ENCODE measurements around the gene ADAMTSL1. TPM values are rescaled to one million over a fixed set of nuclear protein-coding genes. Genes with fewer than 3 reads are reported as not detected.

The ADAMTSL1 gene
- total RNA-seq, 2 experiments from 2014 or later = not detected

DNA sequence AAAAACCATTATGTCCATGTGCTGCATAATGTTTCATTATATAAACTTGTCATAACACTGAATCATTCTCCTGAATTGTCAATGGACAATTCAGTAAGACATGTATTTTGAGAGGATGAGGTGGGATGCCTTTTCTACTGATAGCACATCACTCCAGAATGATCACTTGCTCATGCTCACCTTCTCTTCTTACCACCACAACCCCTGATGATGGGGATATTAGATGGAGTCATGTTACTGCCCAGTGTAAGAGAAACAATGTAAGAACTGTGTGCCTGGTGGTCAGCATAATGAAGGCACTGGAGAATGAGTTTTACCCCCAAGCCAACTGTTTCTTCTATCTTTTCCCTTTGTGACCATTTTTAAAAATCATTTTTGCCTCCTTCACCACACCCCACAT, 198.8 kb downstream of the ADAMTSL1 start:
- no TSS peak for BruUV-seq (replicated peaks)
- TF ChIP-seq, protein P1, sequence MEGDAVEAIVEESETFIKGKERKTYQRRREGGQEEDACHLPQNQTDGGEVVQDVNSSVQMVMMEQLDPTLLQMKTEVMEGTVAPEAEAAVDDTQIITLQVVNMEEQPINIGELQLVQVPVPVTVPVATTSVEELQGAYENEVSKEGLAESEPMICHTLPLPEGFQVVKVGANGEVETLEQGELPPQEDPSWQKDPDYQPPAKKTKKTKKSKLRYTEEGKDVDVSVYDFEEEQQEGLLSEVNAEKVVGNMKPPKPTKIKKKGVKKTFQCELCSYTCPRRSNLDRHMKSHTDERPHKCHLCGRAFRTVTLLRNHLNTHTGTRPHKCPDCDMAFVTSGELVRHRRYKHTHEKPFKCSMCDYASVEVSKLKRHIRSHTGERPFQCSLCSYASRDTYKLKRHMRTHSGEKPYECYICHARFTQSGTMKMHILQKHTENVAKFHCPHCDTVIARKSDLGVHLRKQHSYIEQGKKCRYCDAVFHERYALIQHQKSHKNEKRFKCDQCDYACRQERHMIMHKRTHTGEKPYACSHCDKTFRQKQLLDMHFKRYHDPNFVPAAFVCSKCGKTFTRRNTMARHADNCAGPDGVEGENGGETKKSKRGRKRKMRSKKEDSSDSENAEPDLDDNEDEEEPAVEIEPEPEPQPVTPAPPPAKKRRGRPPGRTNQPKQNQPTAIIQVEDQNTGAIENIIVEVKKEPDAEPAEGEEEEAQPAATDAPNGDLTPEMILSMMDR (conservative IDR thresholded peaks at IDR 0.05; ENCODE audit: low read length) = no peak
- TF ChIP-seq EZH2phosphoT487 (IDR thresholded peaks at IDR 0.05; ENCODE audit: borderline replicate concordance, low read depth, low read length) = no peak
- Histone ChIP-seq H3K27ac (ENCODE audit: low read depth, low read length, poor library complexity, severe bottlenecking) (no peak overlapping the region), H3K4me2 (ENCODE audit: low read length) (no peak overlapping the region), H3K4me3 (ENCODE audit: low read depth, low read length, poor library complexity, severe bottlenecking) (no peak overlapping the region), H2AFZ (ENCODE audit: low read length) (no peak overlapping the region), H3K9me3 (ENCODE audit: low read length) (no peaks in the 10 kb centered on the region), H3K4me1 (ENCODE audit: insufficient read depth, low read length, poor library complexity, severe bottlenecking) (no peaks in the 10 kb centered on the region), H3K9me2 (ENCODE audit: insufficient read depth, low read length) (no peaks in the 10 kb centered on the region), H4K20me1 (ENCODE audit: insufficient read depth, low read length) (no peaks in the 10 kb centered on the region), H3K79me2 (ENCODE audit: insufficient read depth, low read depth, low read length) (no peaks in the 10 kb centered on the region), H3K36me3 (ENCODE audit: insufficient read depth, low read length) (no peaks in the 10 kb centered on the region)
- ChIA-PET CTCF (ENCODE audit: unreplicated experiment) (no interaction called here), POLR2A (no interaction called here)
- intact Hi-C loops (cut with micrococcal nuclease; ENCODE audit: unreplicated experiment) = no loop called here
- no peak for DNase-seq (ENCODE audit: low spot score)

DNA sequence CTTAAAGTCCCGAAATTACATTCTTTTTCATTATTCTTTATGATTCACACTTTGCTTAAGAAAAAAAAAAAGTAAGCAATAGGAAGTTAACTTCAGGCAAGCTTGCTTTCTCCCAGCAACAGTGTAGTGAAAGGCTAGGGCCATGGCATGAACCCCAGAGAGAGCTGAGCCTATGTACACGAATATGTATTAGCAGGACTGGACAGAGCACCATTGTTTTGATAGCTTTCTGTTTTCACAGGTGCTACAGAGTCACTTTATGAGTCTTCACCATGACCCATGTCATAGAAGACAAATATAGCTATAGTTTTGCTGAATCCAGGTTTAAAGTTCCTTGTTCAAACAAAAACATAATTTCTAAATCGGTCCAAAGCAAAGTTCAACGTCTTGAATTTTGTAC, 199.2 kb downstream of the ADAMTSL1 start:
- no peak for TF ChIP-seq EZH2phosphoT487 (IDR thresholded peaks at IDR 0.05; ENCODE audit: borderline replicate concordance, low read depth, low read length)
- no peaks in the 10 kb centered on the region for H3K9me2 ChIP-seq (ENCODE audit: insufficient read depth, low read length)
- H3K9me3 ChIP-seq (ENCODE audit: low read length) = no peaks in the 10 kb centered on the region
- DNase-seq (ENCODE audit: low spot score) = no peak
- H3K4me1 ChIP-seq (ENCODE audit: insufficient read depth, low read length, poor library complexity, severe bottlenecking) = no peaks in the 10 kb centered on the region
- H3K4me3 ChIP-seq (ENCODE audit: low read depth, low read length, poor library complexity, severe bottlenecking) = no peak overlapping the region
- ChIA-PET CTCF (ENCODE audit: unreplicated experiment) (no interaction called here), POLR2A (no interaction called here)
- intact Hi-C loops (cut with micrococcal nuclease; ENCODE audit: unreplicated experiment) = no loop called here
- H3K27ac ChIP-seq (ENCODE audit: low read depth, low read length, poor library complexity, severe bottlenecking) = no peak overlapping the region
- BruUV-seq (replicated peaks) = no TSS peak
- H4K20me1 ChIP-seq (ENCODE audit: insufficient read depth, low read length) = no peaks in the 10 kb centered on the region
- no peaks in the 10 kb centered on the region for H3K36me3 ChIP-seq (ENCODE audit: insufficient read depth, low read length)
- no peaks in the 10 kb centered on the region for H3K79me2 ChIP-seq (ENCODE audit: insufficient read depth, low read depth, low read length)
- H3K4me2 ChIP-seq (ENCODE audit: low read length) = no peak overlapping the region
- H2AFZ ChIP-seq (ENCODE audit: low read length) = no peak overlapping the region

DNA sequence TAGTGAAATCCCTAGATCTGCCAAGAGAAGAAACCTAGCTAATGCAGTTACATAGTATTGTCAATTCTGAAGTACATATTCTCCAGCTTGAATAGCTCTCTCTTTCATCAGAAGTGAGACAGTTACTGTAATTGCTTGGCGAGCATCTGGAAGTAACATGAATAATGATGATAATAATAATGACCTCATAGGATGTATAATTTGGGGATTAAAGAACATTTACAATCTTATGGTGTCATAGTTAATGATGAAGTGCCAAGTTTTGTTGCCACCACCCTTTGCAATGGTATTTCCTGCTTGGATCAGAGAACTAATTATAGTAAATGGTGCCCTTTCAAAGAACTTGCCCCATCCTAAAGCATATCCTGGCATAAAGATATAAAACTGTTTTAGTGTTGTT, 201.4 kb downstream of the ADAMTSL1 start:
- DNase-seq (ENCODE audit: low spot score) = no peak
- ChIA-PET POLR2A (no interaction called here), CTCF (ENCODE audit: unreplicated experiment) (interaction anchor here (0.5 kb wide), 1 partner anchor 51 kb away, joined by 4 read pairs; no protein-coding TSS in a partner anchor)
- intact Hi-C loops (cut with micrococcal nuclease; ENCODE audit: unreplicated experiment) = no loop called here
- Histone ChIP-seq H3K79me2 (ENCODE audit: insufficient read depth, low read depth, low read length) (no peaks in the 10 kb centered on the region), H2AFZ (ENCODE audit: low read length) (no peak overlapping the region), H3K27ac (ENCODE audit: low read depth, low read length, poor library complexity, severe bottlenecking) (no peak overlapping the region), H4K20me1 (ENCODE audit: insufficient read depth, low read length) (no peaks in the 10 kb centered on the region), H3K9me3 (ENCODE audit: low read length) (no peaks in the 10 kb centered on the region), H3K4me1 (ENCODE audit: insufficient read depth, low read length, poor library complexity, severe bottlenecking) (no peaks in the 10 kb centered on the region), H3K4me3 (ENCODE audit: low read depth, low read length, poor library complexity, severe bottlenecking) (no peak overlapping the region), H3K9me2 (ENCODE audit: insufficient read depth, low read length) (no peaks in the 10 kb centered on the region), H3K4me2 (ENCODE audit: low read length) (no peak overlapping the region), H3K36me3 (ENCODE audit: insufficient read depth, low read length) (no peaks in the 10 kb centered on the region)
- TF ChIP-seq, protein P1 (conservative IDR thresholded peaks at IDR 0.05; ENCODE audit: low read length) = no peak
- TF ChIP-seq EZH2phosphoT487 (IDR thresholded peaks at IDR 0.05; ENCODE audit: borderline replicate concordance, low read depth, low read length) = no peak
- no TSS peak for BruUV-seq (replicated peaks)
